ENCODE data around the gene WWOX. TPM values are rescaled to one million over a fixed set of nuclear protein-coding genes. Genes with fewer than 3 reads are reported as not detected.

WWOX gene
- total and polyA plus RNA-seq, 2 of the 8 experiments (the other 6 are each of a cell fraction or from before 2014, with no cell fraction given) = 5.4 to 16.7 TPM

DNA sequence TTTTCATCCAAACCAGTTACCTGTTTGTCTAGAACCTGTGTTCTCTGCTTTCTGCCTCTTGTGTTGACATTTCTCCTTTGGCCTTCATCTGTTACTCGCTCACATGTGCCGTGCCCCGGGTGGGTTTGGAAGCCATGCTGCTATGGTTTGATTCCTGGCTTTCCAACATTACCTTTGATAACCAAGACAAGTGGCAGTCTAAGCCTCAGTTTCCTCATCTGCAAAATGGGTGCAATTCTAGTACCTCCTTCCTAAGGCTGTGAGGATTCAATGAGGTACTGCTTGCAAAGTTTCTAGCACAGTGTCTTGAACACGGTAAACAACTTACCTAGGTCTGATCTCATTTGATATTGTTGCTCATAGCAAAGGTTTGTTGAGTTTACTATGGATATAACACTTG lies 665.0 kb downstream of the WWOX start:
- no peak for FAIRE-seq
- Histone ChIP-seq H4K8ac (ENCODE audit: extremely low read depth, insufficient read depth, low read length) (no peak overlapping the region), H3K4me2 (ENCODE audit: insufficient read depth in 1 of 2, low read depth in 2 of 2, low read length in 2 of 2) (no peak overlapping the region)
- no peak for TF ChIP-seq BRCA1 (IDR thresholded peaks at IDR 0.05; ENCODE audit: low read depth, low read length)
- TF ChIP-seq BACH1 (IDR thresholded peaks at IDR 0.05; ENCODE audit: low read length) = no peak
- no peak for TF ChIP-seq TBP (IDR thresholded peaks at IDR 0.05; ENCODE audit: low read depth, low read length)

More for the DNA sequence above, 665.0 kb downstream of the WWOX start:
- H3K79me1 ChIP-seq (ENCODE audit: low read depth, low read length) = no peaks in the 10 kb centered on the region
- no peak overlapping the region for H2BK12ac ChIP-seq (ENCODE audit: low read depth, low read length)
- POLR2A ChIA-PET (ENCODE audit: partially characterized antibody) = no interaction called here
- no peaks in the 10 kb centered on the region for H3K27me3 ChIP-seq (replicated peaks in 1 of 4; ENCODE audit: control insufficient read depth in 3 of 4, extremely low read depth in 1 of 4, insufficient read depth in 3 of 4, low read length in 3 of 4)
- H4K91ac ChIP-seq (replicated peaks; ENCODE audit: insufficient read length, low read length) = no peak overlapping the region
- WGBS, 2 experiments (ENCODE audit: extremely low coverage in 1 of 2, insufficient coverage in 1 of 2, insufficient read length in 1 of 2, insufficient replicate concordance in 2 of 2, low coverage in 1 of 2, low lambda C conversion rate in 2 of 2, missing lambda C conversion rate in 1 of 2) = 95% methylated on average over 4 of the region's 4 CpGs; no CpG with 5 or more reads in 1 of the 2 experiments
- no peaks in the 10 kb centered on the region for H3K79me2 ChIP-seq (ENCODE audit: control insufficient read depth in 1 of 2, insufficient read depth in 2 of 2, low read length in 2 of 2)
- no peak overlapping the region for H2BK20ac ChIP-seq (ENCODE audit: low read length)
- no peaks in the 10 kb centered on the region for H4K20me1 ChIP-seq (replicated peaks in 1 of 2; ENCODE audit: control insufficient read depth in 1 of 2, insufficient read depth in 2 of 2, low read length in 2 of 2)
- H2AK5ac ChIP-seq (ENCODE audit: low read depth, low read length) = no peak overlapping the region
- no peak overlapping the region for H3K4ac ChIP-seq (replicated peaks; ENCODE audit: insufficient read length, low read depth, low read length)
- no peaks in the 10 kb centered on the region for H3K9me3 ChIP-seq (ENCODE audit: insufficient read depth in 2 of 2, low read depth in 1 of 2, low read length in 1 of 2)
- H3K27ac ChIP-seq (ENCODE audit: low read depth, low read length) = no peak overlapping the region
- no peak for DNase-seq (ENCODE audit: low read depth in 1 of 2, low spot score in 2 of 2)
- no peak overlapping the region for H2AFZ ChIP-seq (ENCODE audit: low read length)
- CTCF ChIA-PET (ENCODE audit: partially characterized antibody) = interaction anchor here (0.6 to 1.3 kb wide), 2 partner anchors 61 to 260 kb away, joined by 3 read pairs; no protein-coding TSS in a partner anchor
- H2BK120ac ChIP-seq (replicated peaks; ENCODE audit: low read depth, low read length) = no peak overlapping the region
- no peak overlapping the region for H3K56ac ChIP-seq (replicated peaks; ENCODE audit: insufficient read length, low read depth, low read length)
- H3K18ac ChIP-seq (ENCODE audit: extremely low read depth, low read length) = no peak overlapping the region
- no peak overlapping the region for H3K23ac ChIP-seq (ENCODE audit: insufficient read length)
- H3K4me1 ChIP-seq (replicated peaks in 1 of 4; ENCODE audit: control insufficient read depth in 3 of 4, insufficient read depth in 4 of 4, low read length in 3 of 4) = peaks cover 0 to 12% (median 1%) of the 10 kb centered on the region in 4 experiments; a peak in 4 of 7 replicates
- H2BK15ac ChIP-seq (ENCODE audit: low read length) = no peak overlapping the region
- no peak overlapping the region for H2BK5ac ChIP-seq (ENCODE audit: low read depth, low read length)
- H3K9ac ChIP-seq (replicated peaks in 1 of 4; ENCODE audit: extremely low read depth in 1 of 4, low read depth in 3 of 4, low read length in 3 of 4) = no peak overlapping the region
- H3K4me3 ChIP-seq (ENCODE audit: extremely low read depth in 1 of 4, insufficient read depth in 2 of 4, low read depth in 3 of 4, low read length in 4 of 4) = no peak overlapping the region
- H3K36me3 ChIP-seq (ENCODE audit: control insufficient read depth in 2 of 4, insufficient read depth in 4 of 4, low read length in 3 of 4) = no peaks in the 10 kb centered on the region
- no peaks in the 10 kb centered on the region for H3K23me2 ChIP-seq (ENCODE audit: low read depth, low read length)
- no peak overlapping the region for H4K5ac ChIP-seq (ENCODE audit: insufficient read length, low read depth, low read length)
- H3K14ac ChIP-seq (ENCODE audit: insufficient read length) = no peak overlapping the region

All from H1 (cell line).